K562 (cell line): Measurements from ENCODE around the gene PET100. TPM values are rescaled to one million over a fixed set of nuclear protein-coding genes. Genes with fewer than 3 reads are reported as not detected.

Experiments
- CHD2 ChIP-seq: IDR thresholded peaks from 2 replicates; pipeline ENCODE4 v1.6.1; 2011; ENCODE audit warnings: low read depth, low read length
- DMBX1 ChIP-seq: fragments of 250-450 bp; sonication (Bioruptor Pico); IDR thresholded peaks from 2 replicates; pipeline ENCODE4 v1.8.0; 2022; ENCODE audit warnings: inconsistent platforms, mild to moderate bottlenecking, moderate library complexity, borderline replicate concordance
- ETS2 ChIP-seq: IDR thresholded peaks from 2 replicates; pipeline ENCODE4 v1.6.1; 2016; ENCODE audit warnings: borderline replicate concordance, missing genetic modification characterization, mild to moderate bottlenecking, moderate library complexity, missing compliant biosample characterization; ENCODE audit not compliant: poor library complexity, severe bottlenecking
- EWSR1 ChIP-seq: fragments of 450-650 bp; IDR thresholded peaks from 2 replicates; pipeline ENCODE4 v1.6.1; 2018; ENCODE audit warnings: borderline replicate concordance, mild to moderate bottlenecking, low read depth, moderate library complexity; ENCODE audit not compliant: partially characterized antibody
- HMGN3 ChIP-seq: IDR thresholded peaks from 2 replicates; pipeline ENCODE4 v1.6.1; 2011; ENCODE audit warnings: borderline replicate concordance, low read depth, mild to moderate bottlenecking, mixed read lengths, low read length; ENCODE audit not compliant: insufficient read length; ENCODE audit errors: extremely low read depth
- HNRNPK ChIP-seq: fragments of 200-400 bp; formaldehyde crosslinking; IDR thresholded peaks from one replicate; pipeline ENCODE4 v1.6.1; 2018; ENCODE audit warnings: mild to moderate bottlenecking, low read depth, low read length; ENCODE audit not compliant: poor library complexity, severe bottlenecking
- ILF3 ChIP-seq: fragments of 450-650 bp; IDR thresholded peaks from 2 replicates; pipeline ENCODE4 v1.6.1; 2018; ENCODE audit warnings: antibody characterized with exemption, mild to moderate bottlenecking, moderate library complexity, borderline replicate concordance
- MCM7 ChIP-seq, 2 experiments: fragments of 450-650 bp; IDR thresholded peaks; 2 replicates each; pipeline ENCODE4 v1.6.1; 2016 to 2018
- MEF2D ChIP-seq: conservative IDR thresholded peaks from 2 replicates; pipeline ENCODE4 v1.6.1; 2016; ENCODE audit warnings: low read depth, missing genetic modification characterization, missing compliant biosample characterization
- NCOR1 ChIP-seq: fragments of 450-650 bp; IDR thresholded peaks from 2 replicates; pipeline ENCODE4 v1.6.1; 2016; ENCODE audit warnings: mild to moderate bottlenecking, moderate library complexity
- NR3C1 ChIP-seq: sonication (generic); formaldehyde crosslinking; IDR thresholded peaks from 2 replicates; pipeline ENCODE4 v1.8.1; 2022; ENCODE audit warnings: missing genetic modification reagents
- PHF20 ChIP-seq: fragments of 450-650 bp; IDR thresholded peaks from 2 replicates; pipeline ENCODE4 v1.6.1; 2018; ENCODE audit not compliant: partially characterized antibody
- POLR2H ChIP-seq: IDR thresholded peaks from 2 replicates; pipeline ENCODE4 v1.6.1; 2016; ENCODE audit warnings: missing genetic modification characterization, low read depth, mild to moderate bottlenecking, control low read depth, missing compliant biosample characterization, moderate library complexity
- PTBP1 ChIP-seq: fragments of 200-400 bp; formaldehyde crosslinking; IDR thresholded peaks from 2 replicates; pipeline ENCODE4 v1.6.1; 2017; ENCODE audit warnings: low read depth, low read length
- SIN3B ChIP-seq: fragments of 450-650 bp; IDR thresholded peaks from 2 replicates; pipeline ENCODE4 v1.6.1; 2017; ENCODE audit warnings: low read depth, mild to moderate bottlenecking, moderate library complexity
- SMARCB1 ChIP-seq: IDR thresholded peaks from 2 replicates; pipeline ENCODE4 v1.6.1; 2011; ENCODE audit warnings: improper control_type of control experiment, low read depth; ENCODE audit not compliant: insufficient read length
- ZMIZ1 ChIP-seq, 2 experiments: fragments of 150-350 bp in 1 of 2; IDR thresholded peaks; 2 replicates each; pipeline ENCODE4 v1.6.1; 2012 to 2016; ENCODE audit warnings: low read depth in 2 of 2, low read length in 2 of 2, mild to moderate bottlenecking in 1 of 2, moderate library complexity in 1 of 2
- ZNF699 ChIP-seq: fragments of 250-450 bp; sonication (Bioruptor Pico); IDR thresholded peaks from 2 replicates; pipeline ENCODE4 v1.8.0; 2021; ENCODE audit warnings: mild to moderate bottlenecking, moderate library complexity; ENCODE audit not compliant: insufficient replicate concordance
- polyA plus RNA-seq, 8 experiments: library from polyadenylated mRNA; depleted of rRNA in 4 of 8; stranded (reverse) in 5 of 8; unstranded in 3 of 8; fragments of >200 nt; fragmentation: Nextera tagmentation in 2 of 8; fragmentation: Illumina TruSeq in 1 of 8; extraction: Ambion mirVana in 2 of 8; extraction: Trizol in 1 of 8; gene quantifications; 2 replicates each; pipeline versions ENCODE4 v1.2.1 to v1.2.3, GENCODE V29; 2011 to 2014; ENCODE audit warnings: inconsistent platforms in 1 of 8, missing spikeins in 1 of 8
- total RNA-seq, 7 experiments: library from RNA; depleted of rRNA in 6 of 7; stranded (reverse); fragments of >200 nt in 6 of 7; fragmentation: Illumina TruSeq in 2 of 7; extraction: Trizol in 2 of 7; gene quantifications; 2 replicates each; pipeline versions ENCODE4 v1.2.1 to v1.2.3, GENCODE V29; 2011 to 2021; ENCODE audit warnings: low replicate concordance in 1 of 7
- TF ChIP-seq, protein P1 (sequence below): IDR thresholded peaks from 3 replicates; pipeline ENCODE4 v1.6.1; 2011; ENCODE audit warnings: borderline replicate concordance, mild to moderate bottlenecking; ENCODE audit not compliant: insufficient read length, insufficient read depth
- TF ChIP-seq, protein P2 (sequence below): fragments of 250-450 bp; sonication (Bioruptor Pico); IDR thresholded peaks from 2 replicates; pipeline ENCODE4 v1.8.0; 2021; ENCODE audit warnings: moderate library complexity, mild to moderate bottlenecking, inconsistent platforms
- TF ChIP-seq, protein P3 (sequence below): fragments of 250-450 bp; sonication (Bioruptor Pico); IDR thresholded peaks from 2 replicates; pipeline ENCODE4 v1.9.0; 2021; ENCODE audit warnings: mild to moderate bottlenecking, inconsistent platforms

Gene PET100
- total and polyA plus RNA-seq, 9 of the 15 experiments (the other 6 are each of a cell fraction or from before 2014, with no cell fraction given), result 62.3 to 351 (median 98.3) TPM

- TF ChIP-seq, protein P1, sequence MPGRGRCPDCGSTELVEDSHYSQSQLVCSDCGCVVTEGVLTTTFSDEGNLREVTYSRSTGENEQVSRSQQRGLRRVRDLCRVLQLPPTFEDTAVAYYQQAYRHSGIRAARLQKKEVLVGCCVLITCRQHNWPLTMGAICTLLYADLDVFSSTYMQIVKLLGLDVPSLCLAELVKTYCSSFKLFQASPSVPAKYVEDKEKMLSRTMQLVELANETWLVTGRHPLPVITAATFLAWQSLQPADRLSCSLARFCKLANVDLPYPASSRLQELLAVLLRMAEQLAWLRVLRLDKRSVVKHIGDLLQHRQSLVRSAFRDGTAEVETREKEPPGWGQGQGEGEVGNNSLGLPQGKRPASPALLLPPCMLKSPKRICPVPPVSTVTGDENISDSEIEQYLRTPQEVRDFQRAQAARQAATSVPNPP, result no peak
- TF ChIP-seq ZNF699 (CRISPR knock-in tag) (no peak), EWSR1 (no peak), PTBP1 (no peak), MEF2D (tag) (no peak), POLR2H (tag) (peak; percentile 38), HNRNPK (no peak), HMGN3 (no peak), ETS2 (tag) (no peak), NR3C1 (CRISPR knock-in tag) (no peak), NCOR1 (no peak), ILF3 (no peak), PHF20 (peak; percentile 98), ZMIZ1 (IDR thresholded peaks at IDR 0.05; ENCODE audit: low read depth in 2 of 2, low read length in 2 of 2) (no peak; a peak in 1 of 4 replicates), SIN3B (peak; percentile 98), DMBX1 (no peak), SMARCB1 (no peak), MCM7 (IDR thresholded peaks at IDR 0.05) (no peak), CHD2 (peak; percentile 82)
- TF ChIP-seq, protein P2, sequence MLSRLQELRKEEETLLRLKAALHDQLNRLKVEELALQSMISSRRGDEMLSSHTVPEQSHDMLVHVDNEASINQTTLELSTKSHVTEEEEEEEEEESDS, result no peak
- TF ChIP-seq, protein P3, sequence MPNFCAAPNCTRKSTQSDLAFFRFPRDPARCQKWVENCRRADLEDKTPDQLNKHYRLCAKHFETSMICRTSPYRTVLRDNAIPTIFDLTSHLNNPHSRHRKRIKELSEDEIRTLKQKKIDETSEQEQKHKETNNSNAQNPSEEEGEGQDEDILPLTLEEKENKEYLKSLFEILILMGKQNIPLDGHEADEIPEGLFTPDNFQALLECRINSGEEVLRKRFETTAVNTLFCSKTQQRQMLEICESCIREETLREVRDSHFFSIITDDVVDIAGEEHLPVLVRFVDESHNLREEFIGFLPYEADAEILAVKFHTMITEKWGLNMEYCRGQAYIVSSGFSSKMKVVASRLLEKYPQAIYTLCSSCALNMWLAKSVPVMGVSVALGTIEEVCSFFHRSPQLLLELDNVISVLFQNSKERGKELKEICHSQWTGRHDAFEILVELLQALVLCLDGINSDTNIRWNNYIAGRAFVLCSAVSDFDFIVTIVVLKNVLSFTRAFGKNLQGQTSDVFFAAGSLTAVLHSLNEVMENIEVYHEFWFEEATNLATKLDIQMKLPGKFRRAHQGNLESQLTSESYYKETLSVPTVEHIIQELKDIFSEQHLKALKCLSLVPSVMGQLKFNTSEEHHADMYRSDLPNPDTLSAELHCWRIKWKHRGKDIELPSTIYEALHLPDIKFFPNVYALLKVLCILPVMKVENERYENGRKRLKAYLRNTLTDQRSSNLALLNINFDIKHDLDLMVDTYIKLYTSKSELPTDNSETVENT (CRISPR knock-in tag), result no peak
These were observed at the start of gene PET100, which contains the start of gene XAB2 (continued) for GRCh38 chr19:7629347-7630054.
